Measurements from ENCODE around the gene XK.

Gene XK

GRCh38 chrX:37652589-37653231 is 32.9 kb upstream of the XK start:
- Histone ChIP-seq H3K27me3 (ENCODE audit: insufficient read depth, low read depth) (no peaks in the 10 kb centered on the region), H3K4me1 (ENCODE audit: low read depth, poor library complexity, severe bottlenecking) (peaks cover 12% of the 10 kb centered on the region), H3K4me3 (IDR thresholded peaks at IDR 0.05; ENCODE audit: insufficient read depth, low read depth, low read length) (no peak overlapping the region), H3K27ac (no peak overlapping the region), H2AFZ (ENCODE audit: low read depth) (no peak overlapping the region), H3K79me2 (ENCODE audit: insufficient read depth, low read depth) (no peaks in the 10 kb centered on the region), H3K4me2 (no peak overlapping the region), H3K9ac (no peak overlapping the region), H3K36me3 (ENCODE audit: insufficient read depth) (no peaks in the 10 kb centered on the region), H4K20me1 (ENCODE audit: insufficient read depth) (no peaks in the 10 kb centered on the region)
- TF ChIP-seq CTCF (conservative IDR thresholded peaks at IDR 0.05; ENCODE audit: low read depth, low read length), result no peak

- Histone ChIP-seq H3K4me2 (no peak overlapping the region), H3K4me3 (IDR thresholded peaks at IDR 0.05; ENCODE audit: insufficient read depth, low read depth, low read length) (no peak overlapping the region), H3K79me2 (ENCODE audit: insufficient read depth, low read depth) (no peaks in the 10 kb centered on the region), H3K27me3 (ENCODE audit: insufficient read depth, low read depth) (no peaks in the 10 kb centered on the region), H2AFZ (ENCODE audit: low read depth) (no peak overlapping the region), H4K20me1 (ENCODE audit: insufficient read depth) (no peaks in the 10 kb centered on the region), H3K9ac (no peak overlapping the region), H3K27ac (no peak overlapping the region), H3K4me1 (ENCODE audit: low read depth, poor library complexity, severe bottlenecking) (peaks cover 12% of the 10 kb centered on the region), H3K36me3 (ENCODE audit: insufficient read depth) (no peaks in the 10 kb centered on the region)
- TF ChIP-seq CTCF (conservative IDR thresholded peaks at IDR 0.05; ENCODE audit: low read depth, low read length), result no peak
These were observed 32.0 kb upstream of the XK start for GRCh38 chrX:37653397-37654085.

GRCh38 chrX:37658343-37659030 is 27.1 kb upstream of the XK start:
- TF ChIP-seq CTCF (conservative IDR thresholded peaks at IDR 0.05; ENCODE audit: low read depth, low read length), result no peak
- Histone ChIP-seq H3K27ac (no peak overlapping the region), H3K4me1 (ENCODE audit: low read depth, poor library complexity, severe bottlenecking) (no peaks in the 10 kb centered on the region), H4K20me1 (ENCODE audit: insufficient read depth) (no peaks in the 10 kb centered on the region), H3K4me2 (no peak overlapping the region), H3K27me3 (ENCODE audit: insufficient read depth, low read depth) (no peaks in the 10 kb centered on the region), H3K9ac (no peak overlapping the region), H3K4me3 (IDR thresholded peaks at IDR 0.05; ENCODE audit: insufficient read depth, low read depth, low read length) (no peak overlapping the region), H3K79me2 (ENCODE audit: insufficient read depth, low read depth) (no peaks in the 10 kb centered on the region), H2AFZ (ENCODE audit: low read depth) (no peak overlapping the region), H3K36me3 (ENCODE audit: insufficient read depth) (no peaks in the 10 kb centered on the region)

GRCh38 chrX:37659047-37659446 is 26.5 kb upstream of the XK start:
- no peaks in the 10 kb centered on the region for H4K20me1 ChIP-seq (ENCODE audit: insufficient read depth)
- H3K4me1 ChIP-seq (ENCODE audit: low read depth, poor library complexity, severe bottlenecking), result no peaks in the 10 kb centered on the region
- no peak for TF ChIP-seq CTCF (conservative IDR thresholded peaks at IDR 0.05; ENCODE audit: low read depth, low read length)
- H3K36me3 ChIP-seq (ENCODE audit: insufficient read depth), result no peaks in the 10 kb centered on the region
- no peak overlapping the region for H3K4me2 ChIP-seq
- no peak overlapping the region for H2AFZ ChIP-seq (ENCODE audit: low read depth)
- no peaks in the 10 kb centered on the region for H3K79me2 ChIP-seq (ENCODE audit: insufficient read depth, low read depth)
- H3K9ac ChIP-seq, result no peak overlapping the region
- H3K4me3 ChIP-seq (IDR thresholded peaks at IDR 0.05; ENCODE audit: insufficient read depth, low read depth, low read length), result no peak overlapping the region
- H3K27me3 ChIP-seq (ENCODE audit: insufficient read depth, low read depth), result no peaks in the 10 kb centered on the region
- H3K27ac ChIP-seq, result no peak overlapping the region
